Thoracic aorta (tissue), 2 donors: ENCODE measurements around the gene ZNF84. TPM values are rescaled to one million over a fixed set of nuclear protein-coding genes. Genes with fewer than 3 reads are reported as not detected.

ENCODE experiments used
- ATAC-seq: fragments of 150-250 bp; one replicate; pipeline ENCODE4 v1.8.0; 2017; ENCODE audit warnings: low read depth; ENCODE audit not compliant: insufficient number of reproducible peaks, low FRiP score
- DNase-seq: peaks from one replicate; pipeline ENCODE4 v3.0.0-alpha.2; 2020; ENCODE audit warnings: low spot score
- H3K27ac ChIP-seq, 2 donors: fragments of 200-600 bp; sonication (generic); 1 replicate in 1 of 2; 2 replicates in 1 of 2; pipeline ENCODE4 v1.5.1; 2016; ENCODE audit warnings: mild to moderate bottlenecking in 2 of 2, moderate library complexity in 2 of 2
- H3K27me3 ChIP-seq: fragments of 200-600 bp; sonication (generic); replicated peaks from 2 replicates; pipeline ENCODE4 v1.6.0; 2016; ENCODE audit warnings: mild to moderate bottlenecking; ENCODE audit not compliant: insufficient read depth
- H3K36me3 ChIP-seq: fragments of 200-600 bp; sonication (generic); one replicate; pipeline ENCODE4 v1.5.1; 2016
- H3K4me1 ChIP-seq, 2 donors: fragments of 200-600 bp; sonication (generic); 1 replicate in 1 of 2; 2 replicates in 1 of 2; pipeline versions ENCODE4 v1.5.1 to v1.6.0; 2016; ENCODE audit warnings: low read depth in 2 of 2, mild to moderate bottlenecking in 1 of 2; ENCODE audit not compliant: control insufficient read depth in 1 of 2
- H3K4me3 ChIP-seq: fragments of 200-600 bp; sonication (generic); 2 replicates; pipeline ENCODE4 v1.5.1; 2016; ENCODE audit warnings: mild to moderate bottlenecking
- H3K9me3 ChIP-seq: fragments of 200-600 bp; sonication (generic); 2 replicates; pipeline ENCODE4 v1.5.1; 2016
- CTCF ChIP-seq: fragments of 200-600 bp; sonication (generic); IDR thresholded peaks from one replicate; pipeline ENCODE4 v1.5.1; 2019; ENCODE audit warnings: antibody characterized with exemption
- total RNA-seq, 2 donors: library from RNA; depleted of rRNA; stranded (reverse); fragments of >200 nt; gene quantifications; one replicate each; pipeline versions ENCODE4 v1.1.0 to v1.2.3, GENCODE V29; 2016

Gene ZNF84
- total RNA-seq, 2 donors from 2014 or later, result 29.0 to 39.4 TPM

- Histone ChIP-seq H3K27ac (no peak overlapping the region), H3K36me3 (peaks cover 8% of the 10 kb centered on the region), H3K4me3 (no peak overlapping the region), H3K4me1 (no peaks in the 10 kb centered on the region), H3K27me3 (no peaks in the 10 kb centered on the region), H3K9me3 (peaks cover 97% of the 10 kb centered on the region)
- TF ChIP-seq CTCF, result no peak
- DNase-seq (no peak), ATAC-seq (no peak)
These were observed 26.2 kb downstream of the ZNF84 start for GRCh38 chr12:133063556-133063955.

- Histone ChIP-seq H3K4me3 (no peak overlapping the region), H3K27ac (no peak overlapping the region), H3K4me1 (no peaks in the 10 kb centered on the region), H3K27me3 (no peaks in the 10 kb centered on the region), H3K36me3 (no peaks in the 10 kb centered on the region), H3K9me3 (peaks cover 86% of the 10 kb centered on the region)
- DNase-seq (no peak), ATAC-seq (no peak)
- TF ChIP-seq CTCF, result no peak
These were observed 36.5 kb downstream of the ZNF84 start for GRCh38 chr12:133073836-133074235.

- TF ChIP-seq CTCF, result no peak
- H3K9me3 ChIP-seq, result peaks cover 77% of the 10 kb centered on the region
- DNase-seq, result peak; percentile 96
- H3K4me1 ChIP-seq, result no peaks in the 10 kb centered on the region
- peak; percentile 94 for ATAC-seq
- peaks cover 21% of the 10 kb centered on the region for H3K36me3 ChIP-seq
- H3K27me3 ChIP-seq, result no peaks in the 10 kb centered on the region
- H3K27ac ChIP-seq, result peak overlapping the region; percentile 96 to 98
- H3K4me3 ChIP-seq, result peak overlapping the region; percentile 93
These were observed 42.7 kb downstream of the ZNF84 start for GRCh38 chr12:133080026-133080367.

- peaks cover 77% of the 10 kb centered on the region for H3K9me3 ChIP-seq
These were observed 43.3 kb downstream of the ZNF84 start, which contains the start of gene ZNF140 for GRCh38 chr12:133080368-133081158. ZNF140 (plus strand) TSS chr12:133080923; CDS start chr12:133081321, 398 bp downstream.

More at GRCh38 chr12:133080368-133081158, 43.3 kb downstream of the ZNF84 start, which contains the start of gene ZNF140:
- H3K27ac ChIP-seq, result peak within 1 kb of the TSS; percentile 96 to 98
- H3K4me3 ChIP-seq, result peak within 1 kb of the TSS; percentile 93
- peaks cover 27% of the 10 kb centered on the region for H3K36me3 ChIP-seq
- H3K27me3 ChIP-seq, result no peaks in the 10 kb centered on the region
- peak; percentile 44 for TF ChIP-seq CTCF
- peak; percentile 87 for DNase-seq
- peak; percentile 85 for ATAC-seq
- no peaks in the 10 kb centered on the region for H3K4me1 ChIP-seq
